ENCODE measurements around the gene CAMK1D. TPM values are rescaled to one million over a fixed set of nuclear protein-coding genes. Genes with fewer than 3 reads are reported as not detected.
A peak's percentile ranks its signal among the peaks of the same experiment; 100 is the strongest.

Gene CAMK1D
- total RNA-seq, 2 experiments from 2014 or later, result 15.4 to 15.5 TPM

DNA sequence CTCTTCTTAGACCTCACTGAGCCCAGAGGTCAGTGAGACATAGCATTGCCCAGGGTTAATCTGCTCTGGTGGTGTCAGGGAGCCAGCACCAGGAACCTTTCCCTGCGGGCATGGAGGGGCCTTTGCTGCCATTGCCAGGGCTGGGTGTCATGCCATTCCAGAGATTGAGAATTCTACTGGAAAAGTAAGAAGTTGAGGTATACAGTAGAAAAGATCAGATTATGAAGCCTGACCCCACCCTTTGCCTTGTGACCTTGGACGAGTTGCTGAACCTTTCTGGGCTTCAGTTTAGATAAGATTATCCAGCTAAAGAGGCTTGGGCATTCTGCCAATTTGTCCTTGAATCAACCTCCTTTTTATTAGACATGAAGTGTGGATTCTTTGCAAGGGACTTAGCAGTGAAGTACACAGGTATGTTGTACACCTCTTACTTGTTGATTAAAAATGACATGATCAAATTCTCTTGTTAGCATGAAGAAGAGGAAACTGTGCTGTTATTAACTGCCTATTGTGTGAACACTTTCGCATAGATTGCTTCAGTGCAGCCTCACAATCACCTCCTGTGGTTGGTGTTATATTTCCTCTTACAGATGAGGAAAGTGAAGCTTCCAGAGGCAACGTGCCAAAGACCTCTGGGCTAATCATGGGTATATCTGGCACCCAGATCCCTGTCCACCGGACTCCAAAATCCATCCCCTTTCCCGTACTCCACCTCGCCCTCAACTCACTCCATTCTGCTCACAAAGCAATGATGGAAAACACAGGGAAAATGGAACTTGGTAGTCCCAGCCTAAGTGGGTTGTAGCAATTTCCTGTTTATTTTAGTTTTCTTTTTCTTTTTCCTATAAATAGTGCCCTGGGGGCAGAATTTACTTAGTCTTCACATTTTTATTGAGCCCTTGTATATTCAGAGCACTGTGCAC lies 151.3 kb downstream of the CAMK1D start:
- H3K4me1 Mint-ChIP-seq, result peaks cover 38% of the 10 kb centered on the region
- H3K36me3 Mint-ChIP-seq (ENCODE audit: low read depth), result peaks cover 2% of the 10 kb centered on the region
- ChIA-PET CTCF (interaction anchor here (0.6 kb wide), 1 partner anchor 1857 kb away, joined by 3 read pairs; no protein-coding TSS in a partner anchor), POLR2A (no interaction called here)
- no peak for DNase-seq
- H3K27me3 Mint-ChIP-seq, result no peaks in the 10 kb centered on the region
- peaks cover 3% of the 10 kb centered on the region for H3K9me3 Mint-ChIP-seq
- no peak overlapping the region for H3K27ac Mint-ChIP-seq
- no peak overlapping the region for H3K4me3 Mint-ChIP-seq

DNA sequence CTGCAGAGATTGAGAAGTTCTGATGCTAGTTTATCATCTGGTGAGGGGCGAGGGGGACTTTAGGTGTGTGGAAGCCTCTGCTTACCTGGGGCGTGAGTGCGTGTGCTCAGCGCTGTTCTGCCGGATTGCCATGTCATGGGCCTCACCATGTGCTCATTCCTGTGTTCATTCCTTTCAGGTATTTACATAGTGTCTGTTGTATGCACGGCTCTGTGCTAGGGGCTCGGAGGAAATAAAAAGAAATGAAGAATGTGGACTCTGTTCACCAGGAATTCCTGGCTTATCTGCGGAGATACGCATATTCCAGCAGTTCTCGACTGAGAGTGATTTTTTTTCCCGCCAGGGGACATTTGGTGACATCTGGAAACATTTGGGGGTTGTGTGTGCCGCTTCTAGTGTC lies 152.0 kb downstream of the CAMK1D start:
- Mint-ChIP-seq H3K27me3 (no peaks in the 10 kb centered on the region), H3K9me3 (peaks cover 3% of the 10 kb centered on the region), H3K27ac (no peak overlapping the region), H3K4me3 (no peak overlapping the region), H3K4me1 (peaks cover 39% of the 10 kb centered on the region), H3K36me3 (ENCODE audit: low read depth) (peaks cover 2% of the 10 kb centered on the region)
- POLR2A ChIA-PET, result no interaction called here
- no peak for DNase-seq
- CTCF ChIA-PET, result no interaction called here

DNA sequence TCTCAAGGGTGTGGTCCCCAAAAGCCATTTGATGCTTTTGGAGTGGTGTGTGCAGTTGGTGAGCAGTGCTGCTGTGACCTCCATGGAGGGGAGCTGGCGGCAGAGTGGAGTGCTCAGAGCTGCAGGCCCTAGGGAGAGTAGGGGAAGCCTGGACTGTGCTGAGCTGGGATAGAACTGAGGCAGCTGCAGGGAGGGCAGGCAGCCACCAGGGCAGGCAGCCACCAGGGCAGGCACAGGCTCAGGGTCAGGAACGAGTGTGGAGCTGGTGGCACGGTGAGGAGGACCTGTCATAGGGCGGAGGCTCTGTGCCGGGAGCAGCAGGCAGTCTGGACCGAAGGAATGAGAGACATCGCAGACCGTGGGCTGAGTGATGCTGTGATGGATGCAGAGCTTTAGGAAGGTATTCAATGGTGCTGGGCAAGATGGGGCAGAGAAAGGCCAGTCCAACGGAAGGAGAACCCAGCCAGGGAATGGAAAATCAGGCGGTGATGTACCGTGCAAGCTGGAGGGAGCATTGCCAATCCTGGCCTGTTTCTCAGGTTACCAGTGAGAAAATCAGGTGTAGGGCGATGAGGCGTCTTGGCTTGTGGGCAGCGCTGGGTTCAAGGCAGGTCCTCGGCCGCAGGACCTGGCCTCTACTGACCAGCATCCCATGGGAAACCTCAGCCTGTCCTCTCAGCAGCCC lies 152.6 kb downstream of the CAMK1D start:
- H3K9me3 Mint-ChIP-seq, result peaks cover 3% of the 10 kb centered on the region
- POLR2A ChIA-PET, result no interaction called here
- CTCF ChIA-PET, result no interaction called here
- DNase-seq, result no peak
- H3K27me3 Mint-ChIP-seq, result no peaks in the 10 kb centered on the region
- no peak overlapping the region for H3K4me3 Mint-ChIP-seq
- peaks cover 2% of the 10 kb centered on the region for H3K36me3 Mint-ChIP-seq (ENCODE audit: low read depth)
- no peak overlapping the region for H3K27ac Mint-ChIP-seq
- peaks cover 41% of the 10 kb centered on the region for H3K4me1 Mint-ChIP-seq

DNA sequence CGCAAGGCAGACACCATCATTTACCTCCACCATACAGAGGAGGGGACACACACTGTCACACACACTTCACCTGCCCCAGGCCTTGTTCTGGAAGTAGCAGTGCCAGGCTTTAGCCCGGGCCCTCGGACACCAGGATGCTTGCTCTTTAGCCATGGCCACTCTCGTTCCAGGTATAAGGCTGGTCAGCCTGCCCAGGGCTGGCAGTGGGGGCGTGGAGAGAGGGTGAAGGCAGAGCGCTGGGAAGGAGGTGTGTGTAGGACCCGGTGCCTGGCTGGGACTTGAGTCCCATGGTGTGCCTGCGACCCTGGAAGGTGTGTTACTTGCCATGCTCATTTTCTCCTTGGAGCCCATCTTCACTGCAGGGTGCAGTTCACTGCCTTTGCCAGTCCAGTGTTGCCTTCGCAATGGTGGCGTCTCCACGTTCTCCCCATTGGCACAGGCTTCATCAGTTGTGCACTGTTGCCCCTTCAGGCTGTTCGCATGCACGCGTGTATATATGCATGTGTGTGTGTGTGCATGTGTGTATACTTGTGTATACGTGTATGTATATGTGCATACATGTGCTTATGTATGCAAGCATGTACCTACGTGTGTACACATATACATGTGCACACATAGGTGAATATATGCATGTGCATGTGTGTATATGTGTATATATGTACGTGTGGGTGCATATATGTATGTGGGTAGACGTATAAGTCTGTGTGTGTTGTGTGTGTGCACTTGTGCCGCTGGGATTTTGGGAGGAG lies 153.4 kb downstream of the CAMK1D start:
- ChIA-PET CTCF (no interaction called here), POLR2A (no interaction called here)
- Mint-ChIP-seq H3K4me3 (no peak overlapping the region), H3K27me3 (no peaks in the 10 kb centered on the region), H3K9me3 (peaks cover under 1% of the 10 kb centered on the region), H3K4me1 (peaks cover 46% of the 10 kb centered on the region), H3K36me3 (ENCODE audit: low read depth) (no peaks in the 10 kb centered on the region), H3K27ac (no peak overlapping the region)
- no peak for DNase-seq

DNA sequence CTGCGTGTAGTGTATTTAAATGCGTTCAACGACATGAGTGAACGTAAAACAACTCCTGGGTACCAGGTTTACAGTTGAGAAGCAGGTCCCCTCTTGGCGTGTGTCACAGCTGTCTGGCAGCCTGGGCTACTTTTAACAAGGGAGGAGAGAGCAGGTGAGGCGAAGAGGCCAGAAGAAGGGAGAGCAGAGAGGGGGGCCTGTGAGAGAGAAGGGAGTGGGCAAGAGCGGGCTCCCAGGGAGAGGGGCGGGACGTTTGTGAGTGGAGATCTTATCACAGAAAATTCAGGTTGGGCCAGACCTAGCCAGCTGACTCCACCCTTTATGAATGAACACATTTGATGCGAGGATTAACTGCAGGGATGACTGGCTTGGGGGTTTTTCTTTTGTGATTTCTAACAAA lies 154.0 kb downstream of the CAMK1D start:
- DNase-seq, result no peak
- Mint-ChIP-seq H3K36me3 (ENCODE audit: low read depth) (no peaks in the 10 kb centered on the region), H3K4me1 (peaks cover 50% of the 10 kb centered on the region), H3K27ac (no peak overlapping the region), H3K9me3 (no peaks in the 10 kb centered on the region), H3K27me3 (no peaks in the 10 kb centered on the region), H3K4me3 (no peak overlapping the region)
- ChIA-PET CTCF (no interaction called here), POLR2A (no interaction called here)

DNA sequence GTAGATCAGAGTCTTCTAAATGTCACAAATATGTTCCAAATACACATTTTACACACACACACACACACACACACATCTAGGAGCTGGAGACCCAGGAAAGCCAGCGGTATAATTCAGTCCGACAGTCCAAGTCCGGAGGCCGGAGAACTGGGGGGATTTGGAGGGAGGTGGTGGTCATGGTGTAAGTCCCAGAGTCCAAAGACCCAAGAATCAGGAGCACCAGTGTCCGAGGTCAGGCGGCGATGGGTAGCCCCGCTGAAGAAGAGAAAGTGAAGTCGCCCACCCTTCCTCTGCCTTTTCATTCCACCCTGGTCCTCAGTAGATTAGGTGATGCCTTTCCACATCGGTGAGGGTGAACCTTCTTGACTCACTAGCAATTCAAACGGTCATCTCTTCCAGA lies 154.8 kb downstream of the CAMK1D start:
- Mint-ChIP-seq H3K27ac (no peak overlapping the region), H3K27me3 (no peaks in the 10 kb centered on the region), H3K4me3 (no peak overlapping the region), H3K4me1 (peaks cover 50% of the 10 kb centered on the region), H3K9me3 (no peaks in the 10 kb centered on the region), H3K36me3 (ENCODE audit: low read depth) (no peaks in the 10 kb centered on the region)
- ChIA-PET POLR2A (interaction anchor here (0.6 kb wide), 1 partner anchor 32 kb away, joined by 3 read pairs; no protein-coding TSS in a partner anchor), CTCF (no interaction called here)
- DNase-seq, result no peak

DNA sequence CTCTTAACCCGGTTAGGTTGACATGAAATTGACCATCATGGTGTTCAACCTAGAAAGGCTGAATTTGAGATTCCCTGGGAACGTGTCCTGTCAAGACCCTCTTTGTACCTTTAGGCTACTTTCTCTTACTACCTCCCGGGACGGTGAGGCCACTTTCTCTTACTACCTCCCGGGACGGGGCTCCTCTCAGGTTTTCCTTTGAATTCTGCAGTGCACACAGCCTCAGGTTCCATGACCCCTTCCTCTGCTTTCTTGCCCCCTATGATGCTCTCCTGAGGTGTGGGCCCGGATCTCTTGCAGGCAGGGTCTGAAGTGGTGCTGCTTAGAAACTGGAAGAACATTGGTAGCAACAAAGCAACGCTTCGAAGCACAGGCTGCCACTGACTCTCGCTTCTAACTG lies 155.3 kb downstream of the CAMK1D start:
- no peak overlapping the region for H3K4me3 Mint-ChIP-seq
- no peak overlapping the region for H3K27ac Mint-ChIP-seq
- ChIA-PET POLR2A (interaction anchor here (0.6 kb wide), 1 partner anchor 33 kb away, joined by 3 read pairs; no protein-coding TSS in a partner anchor), CTCF (no interaction called here)
- H3K27me3 Mint-ChIP-seq, result no peaks in the 10 kb centered on the region
- DNase-seq, result no peak
- H3K4me1 Mint-ChIP-seq, result peaks cover 50% of the 10 kb centered on the region
- no peaks in the 10 kb centered on the region for H3K9me3 Mint-ChIP-seq
- no peaks in the 10 kb centered on the region for H3K36me3 Mint-ChIP-seq (ENCODE audit: low read depth)

DNA sequence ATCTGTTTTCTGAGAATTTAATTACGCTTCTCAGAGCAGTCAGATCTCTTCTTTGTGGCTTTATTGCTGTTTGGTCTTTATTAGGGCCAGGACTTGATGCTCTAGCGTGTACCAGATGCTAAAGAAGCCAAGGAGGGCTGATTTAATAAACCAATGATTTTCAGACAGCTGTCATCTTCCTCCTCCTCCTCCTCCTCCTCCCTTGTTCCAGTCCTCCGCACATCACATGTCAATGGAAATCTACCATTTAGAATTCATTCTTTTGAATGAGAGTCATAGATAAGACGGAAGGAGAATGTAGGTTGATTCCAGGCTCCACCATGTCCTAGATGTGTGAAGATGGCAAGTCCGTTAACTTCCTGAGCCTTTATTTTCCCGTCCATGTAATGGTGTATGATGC lies 156.3 kb downstream of the CAMK1D start:
- ChIA-PET CTCF (no interaction called here), POLR2A (no interaction called here)
- Mint-ChIP-seq H3K4me3 (no peak overlapping the region), H3K27me3 (no peaks in the 10 kb centered on the region), H3K9me3 (no peaks in the 10 kb centered on the region), H3K4me1 (peaks cover 55% of the 10 kb centered on the region), H3K36me3 (ENCODE audit: low read depth) (no peaks in the 10 kb centered on the region), H3K27ac (no peak overlapping the region)
- DNase-seq, result no peak

DNA sequence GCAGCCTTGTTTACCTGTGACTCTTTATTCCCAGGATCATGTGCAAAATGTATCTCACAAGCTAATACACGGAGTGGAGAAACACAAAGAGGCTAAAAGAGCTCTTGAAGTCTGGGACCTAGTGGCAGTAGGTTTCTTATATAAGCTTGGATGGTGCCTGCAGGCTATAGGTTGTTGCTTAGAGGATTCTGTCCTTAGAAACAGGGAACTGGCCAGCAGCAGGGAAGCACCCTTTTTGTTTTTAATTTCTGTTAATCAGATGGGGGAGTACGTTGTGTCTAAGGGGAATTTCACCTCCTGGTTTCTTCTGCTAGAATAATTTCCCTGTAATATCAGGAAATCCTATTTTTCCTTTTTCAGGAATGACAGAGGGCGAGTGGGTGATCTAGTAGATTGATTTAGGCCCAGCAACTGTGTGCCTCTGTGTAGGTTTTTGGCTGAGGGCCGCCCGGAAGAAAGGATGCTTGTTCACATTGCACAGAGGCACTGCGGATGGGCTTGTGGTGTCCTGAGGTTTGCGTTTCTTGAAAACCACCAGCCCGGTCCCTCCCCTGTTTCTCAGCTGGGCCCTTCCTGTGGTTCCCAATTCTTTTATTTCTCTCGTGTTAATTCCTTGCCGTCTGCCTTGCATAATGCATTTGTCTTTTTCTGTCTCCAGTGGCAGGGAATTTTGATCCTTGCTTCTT lies 158.0 kb downstream of the CAMK1D start:
- peak; percentile 45 for DNase-seq
- Mint-ChIP-seq H3K27me3 (no peaks in the 10 kb centered on the region), H3K4me1 (peaks cover 50% of the 10 kb centered on the region), H3K36me3 (ENCODE audit: low read depth) (no peaks in the 10 kb centered on the region), H3K27ac (peak overlapping the region; percentile 42), H3K9me3 (no peaks in the 10 kb centered on the region), H3K4me3 (no peak overlapping the region)
- ChIA-PET CTCF (interaction anchor here (0.6 to 2.0 kb wide), 4 partner anchors 9 to 94 kb away, joined by 3 to 4 read pairs (median 3); no protein-coding TSS in a partner anchor), POLR2A (no interaction called here)

DNA sequence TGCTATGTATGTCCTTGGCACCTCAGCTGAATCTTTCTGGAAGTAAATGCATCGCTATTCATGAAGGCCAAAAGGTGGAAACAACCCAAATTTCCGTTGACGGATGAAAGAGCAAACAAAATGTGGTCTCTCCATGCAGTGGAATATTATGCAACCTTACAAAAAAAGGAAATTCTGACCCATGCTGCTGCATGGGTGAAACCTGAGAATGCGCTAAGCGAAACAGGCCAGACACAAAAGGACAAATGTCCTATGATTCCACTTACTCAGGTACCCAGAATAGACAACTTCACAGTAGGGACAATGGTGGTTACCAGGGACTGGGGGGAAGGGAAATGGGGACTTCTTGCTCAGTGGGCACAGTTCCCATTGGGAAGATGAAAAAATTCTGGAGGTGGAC lies 158.8 kb downstream of the CAMK1D start:
- Mint-ChIP-seq H3K27me3 (no peaks in the 10 kb centered on the region), H3K36me3 (ENCODE audit: low read depth) (no peaks in the 10 kb centered on the region), H3K4me1 (peaks cover 49% of the 10 kb centered on the region), H3K27ac (no peak overlapping the region), H3K9me3 (no peaks in the 10 kb centered on the region), H3K4me3 (no peak overlapping the region)
- CTCF ChIA-PET, result interaction anchor here (1.2 to 2.0 kb wide), 3 partner anchors 9 to 31 kb away, joined by 3 to 5 read pairs (median 4); no protein-coding TSS in a partner anchor
- no peak for DNase-seq
- POLR2A ChIA-PET, result interaction anchor here (0.6 kb wide), 1 partner anchor 8 kb away, joined by 3 read pairs; no protein-coding TSS in a partner anchor

DNA sequence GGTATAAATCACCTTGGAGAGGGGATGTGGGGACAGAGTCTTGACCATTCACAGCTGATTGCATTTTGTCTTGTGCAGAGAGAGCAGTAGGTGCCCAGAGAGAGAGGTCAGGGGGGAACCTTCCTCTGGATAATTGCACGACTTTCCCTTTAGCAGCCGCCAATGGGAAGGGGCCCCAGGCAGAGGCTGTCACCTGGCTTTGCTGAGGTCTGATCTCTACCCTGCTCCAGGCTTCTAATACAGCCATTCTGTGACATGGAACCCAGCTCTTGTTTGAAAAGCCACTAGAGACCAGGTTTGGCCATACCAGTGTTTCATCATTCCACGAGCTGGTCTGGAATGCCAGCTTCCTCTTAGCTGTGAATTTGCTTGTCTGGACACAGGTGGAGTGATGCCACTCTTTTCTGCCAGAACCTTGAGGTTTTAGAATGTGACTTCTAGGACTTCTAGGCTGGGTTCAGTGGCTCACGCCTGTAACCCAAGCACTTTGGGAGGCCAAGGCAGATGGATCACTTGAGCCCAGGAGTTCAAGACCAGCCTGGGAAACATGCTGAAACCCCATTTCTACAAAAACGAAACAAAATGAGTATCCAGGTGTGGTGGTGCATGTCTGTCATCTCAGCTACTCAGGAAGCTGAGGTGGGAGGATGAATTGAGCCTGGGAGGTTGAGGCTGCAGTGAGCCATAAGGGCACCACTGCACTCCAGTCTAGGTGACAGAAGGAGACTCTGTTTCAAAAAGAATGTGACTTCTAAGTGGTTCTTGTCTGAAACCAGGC lies 159.9 kb downstream of the CAMK1D start:
- no peaks in the 10 kb centered on the region for H3K9me3 Mint-ChIP-seq
- no peak overlapping the region for H3K4me3 Mint-ChIP-seq
- POLR2A ChIA-PET, result no interaction called here
- peaks cover 52% of the 10 kb centered on the region for H3K4me1 Mint-ChIP-seq
- H3K27me3 Mint-ChIP-seq, result no peaks in the 10 kb centered on the region
- H3K36me3 Mint-ChIP-seq (ENCODE audit: low read depth), result no peaks in the 10 kb centered on the region
- no peak overlapping the region for H3K27ac Mint-ChIP-seq
- DNase-seq, result peak; percentile 15
- CTCF ChIA-PET, result interaction anchor here (1.7 to 2.0 kb wide), 2 partner anchors 24 to 30 kb away, joined by 4 to 5 read pairs; no protein-coding TSS in a partner anchor

DNA sequence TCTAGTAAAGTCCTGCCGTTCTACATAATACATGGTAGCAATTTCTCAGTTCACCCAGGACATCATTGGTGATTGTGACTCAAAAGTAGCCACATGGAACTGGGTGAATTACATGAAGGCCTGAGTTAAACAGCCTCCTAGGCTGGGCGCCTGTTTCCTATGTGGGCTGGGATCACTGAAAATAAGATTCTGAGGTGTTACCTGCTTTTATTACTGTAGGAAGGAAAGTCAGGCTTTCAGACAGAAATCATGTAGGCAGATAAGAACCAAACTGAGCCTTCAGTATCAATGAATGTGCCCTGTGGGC lies 160.4 kb downstream of the CAMK1D start:
- Mint-ChIP-seq H3K27ac (no peak overlapping the region), H3K9me3 (no peaks in the 10 kb centered on the region), H3K4me3 (no peak overlapping the region), H3K4me1 (peaks cover 51% of the 10 kb centered on the region), H3K27me3 (no peaks in the 10 kb centered on the region), H3K36me3 (ENCODE audit: low read depth) (no peaks in the 10 kb centered on the region)
- POLR2A ChIA-PET, result no interaction called here
- no peak for DNase-seq
- CTCF ChIA-PET, result interaction anchor here (1.7 kb wide), 1 partner anchor 25 kb away, joined by 5 read pairs; no protein-coding TSS in a partner anchor
